ENCODE data around the gene GNB1. TPM values are rescaled to one million over a fixed set of nuclear protein-coding genes. Genes with fewer than 3 reads are reported as not detected.

Gene GNB1
- total RNA-seq, 1 donor from 2014 or later = 61.6 TPM

GRCh38 chr1:1879942-1880341 lies 10.9 kb downstream of the GNB1 start:
- Histone ChIP-seq H3K27me3 (ENCODE audit: control insufficient read depth in 3 of 3, insufficient read depth in 3 of 3, low read length in 3 of 3) (no peaks in the 10 kb centered on the region), H3K27ac (ENCODE audit: low read depth, low read length) (no peak overlapping the region), H3K9me3 (ENCODE audit: control insufficient read depth in 3 of 3, low read length in 3 of 3) (no peaks in the 10 kb centered on the region), H3K36me3 (ENCODE audit: control insufficient read depth in 3 of 3, insufficient read depth in 3 of 3, low read length in 3 of 3) (peaks cover 3 to 10% (median 3%) of the 10 kb centered on the region in 3 donors), H3K9ac (ENCODE audit: low read depth in 1 of 3, low read length in 3 of 3) (no peak overlapping the region), H3K4me3 (ENCODE audit: low read length in 3 of 3) (no peak overlapping the region), H3K4me1 (ENCODE audit: control insufficient read depth in 3 of 3, insufficient read depth in 3 of 3, low read length in 3 of 3) (peaks cover 35 to 42% (median 37%) of the 10 kb centered on the region in 3 donors)

GRCh38 chr1:1877865-1878436 lies 12.9 kb downstream of the GNB1 start:
- H3K4me1 ChIP-seq (ENCODE audit: control insufficient read depth in 3 of 3, insufficient read depth in 3 of 3, low read length in 3 of 3) = peaks cover 42 to 53% (median 47%) of the 10 kb centered on the region in 3 donors
- no peaks in the 10 kb centered on the region for H3K27me3 ChIP-seq (ENCODE audit: control insufficient read depth in 3 of 3, insufficient read depth in 3 of 3, low read length in 3 of 3)
- peak overlapping the region in 1 of 3 donors; percentile 54 for H3K9ac ChIP-seq (ENCODE audit: low read depth in 1 of 3, low read length in 3 of 3)
- H3K27ac ChIP-seq (ENCODE audit: low read depth, low read length) = no peak overlapping the region
- no peak overlapping the region for H3K4me3 ChIP-seq (ENCODE audit: low read length in 3 of 3)
- H3K36me3 ChIP-seq (ENCODE audit: control insufficient read depth in 3 of 3, insufficient read depth in 3 of 3, low read length in 3 of 3) = peaks cover 3 to 14% (median 7%) of the 10 kb centered on the region in 3 donors
- H3K9me3 ChIP-seq (ENCODE audit: control insufficient read depth in 3 of 3, low read length in 3 of 3) = no peaks in the 10 kb centered on the region

- Histone ChIP-seq H3K36me3 (ENCODE audit: control insufficient read depth in 3 of 3, insufficient read depth in 3 of 3, low read length in 3 of 3) (peaks cover 3 to 14% (median 7%) of the 10 kb centered on the region in 3 donors), H3K9me3 (ENCODE audit: control insufficient read depth in 3 of 3, low read length in 3 of 3) (no peaks in the 10 kb centered on the region), H3K9ac (ENCODE audit: low read depth in 1 of 3, low read length in 3 of 3) (no peak overlapping the region), H3K27ac (ENCODE audit: low read depth, low read length) (no peak overlapping the region), H3K27me3 (ENCODE audit: control insufficient read depth in 3 of 3, insufficient read depth in 3 of 3, low read length in 3 of 3) (no peaks in the 10 kb centered on the region), H3K4me1 (ENCODE audit: control insufficient read depth in 3 of 3, insufficient read depth in 3 of 3, low read length in 3 of 3) (peaks cover 43 to 59% (median 48%) of the 10 kb centered on the region in 3 donors), H3K4me3 (ENCODE audit: low read length in 3 of 3) (no peak overlapping the region)
Observed at GRCh38 chr1:1876335-1876930, 14.5 kb downstream of the GNB1 start.

- H3K4me1 ChIP-seq (ENCODE audit: control insufficient read depth in 3 of 3, insufficient read depth in 3 of 3, low read length in 3 of 3) = peaks cover 45 to 59% (median 48%) of the 10 kb centered on the region in 3 donors
- H3K9me3 ChIP-seq (ENCODE audit: control insufficient read depth in 3 of 3, low read length in 3 of 3) = no peaks in the 10 kb centered on the region
- H3K9ac ChIP-seq (ENCODE audit: low read depth in 1 of 3, low read length in 3 of 3) = no peak overlapping the region
- no peak overlapping the region for H3K27ac ChIP-seq (ENCODE audit: low read depth, low read length)
- no peaks in the 10 kb centered on the region for H3K27me3 ChIP-seq (ENCODE audit: control insufficient read depth in 3 of 3, insufficient read depth in 3 of 3, low read length in 3 of 3)
- peaks cover 3 to 14% (median 7%) of the 10 kb centered on the region in 3 donors for H3K36me3 ChIP-seq (ENCODE audit: control insufficient read depth in 3 of 3, insufficient read depth in 3 of 3, low read length in 3 of 3)
- no peak overlapping the region for H3K4me3 ChIP-seq (ENCODE audit: low read length in 3 of 3)
Observed at GRCh38 chr1:1875932-1876331, 15.0 kb downstream of the GNB1 start.

- H3K36me3 ChIP-seq (ENCODE audit: control insufficient read depth in 3 of 3, insufficient read depth in 3 of 3, low read length in 3 of 3) = peaks cover 3 to 14% (median 7%) of the 10 kb centered on the region in 3 donors
- H3K27me3 ChIP-seq (ENCODE audit: control insufficient read depth in 3 of 3, insufficient read depth in 3 of 3, low read length in 3 of 3) = no peaks in the 10 kb centered on the region
- H3K9ac ChIP-seq (ENCODE audit: low read depth in 1 of 3, low read length in 3 of 3) = no peak overlapping the region
- peaks cover 44 to 56% (median 45%) of the 10 kb centered on the region in 3 donors for H3K4me1 ChIP-seq (ENCODE audit: control insufficient read depth in 3 of 3, insufficient read depth in 3 of 3, low read length in 3 of 3)
- H3K9me3 ChIP-seq (ENCODE audit: control insufficient read depth in 3 of 3, low read length in 3 of 3) = no peaks in the 10 kb centered on the region
- no peak overlapping the region for H3K27ac ChIP-seq (ENCODE audit: low read depth, low read length)
- H3K4me3 ChIP-seq (ENCODE audit: low read length in 3 of 3) = no peak overlapping the region
Observed at GRCh38 chr1:1874901-1875300, 16.0 kb downstream of the GNB1 start.

GRCh38 chr1:1873186-1873585 lies 17.7 kb downstream of the GNB1 start:
- Histone ChIP-seq H3K27me3 (ENCODE audit: control insufficient read depth in 3 of 3, insufficient read depth in 3 of 3, low read length in 3 of 3) (no peaks in the 10 kb centered on the region), H3K4me3 (ENCODE audit: low read length in 3 of 3) (peak overlapping the region in 2 of 3 donors; percentile 17 to 19), H3K9ac (ENCODE audit: low read depth in 1 of 3, low read length in 3 of 3) (no peak overlapping the region), H3K9me3 (ENCODE audit: control insufficient read depth in 3 of 3, low read length in 3 of 3) (no peaks in the 10 kb centered on the region), H3K27ac (ENCODE audit: low read depth, low read length) (peak overlapping the region; percentile 6), H3K36me3 (ENCODE audit: control insufficient read depth in 3 of 3, insufficient read depth in 3 of 3, low read length in 3 of 3) (peaks cover 3 to 14% (median 7%) of the 10 kb centered on the region in 3 donors), H3K4me1 (ENCODE audit: control insufficient read depth in 3 of 3, insufficient read depth in 3 of 3, low read length in 3 of 3) (peaks cover 36 to 53% (median 39%) of the 10 kb centered on the region in 3 donors)

- no peaks in the 10 kb centered on the region for H3K27me3 ChIP-seq (ENCODE audit: control insufficient read depth in 3 of 3, insufficient read depth in 3 of 3, low read length in 3 of 3)
Observed at GRCh38 chr1:1872329-1872994, 18.4 kb downstream of the GNB1 start.

GRCh38 chr1:1869469-1869868 lies 21.4 kb downstream of the GNB1 start:
- H3K4me3 ChIP-seq (ENCODE audit: low read length in 3 of 3) = no peak overlapping the region
- H3K36me3 ChIP-seq (ENCODE audit: control insufficient read depth in 3 of 3, insufficient read depth in 3 of 3, low read length in 3 of 3) = peaks cover 0 to 4% (median 3%) of the 10 kb centered on the region in 3 donors
- peaks cover 27 to 42% (median 30%) of the 10 kb centered on the region in 3 donors for H3K4me1 ChIP-seq (ENCODE audit: control insufficient read depth in 3 of 3, insufficient read depth in 3 of 3, low read length in 3 of 3)
- H3K9ac ChIP-seq (ENCODE audit: low read depth in 1 of 3, low read length in 3 of 3) = no peak overlapping the region
- no peaks in the 10 kb centered on the region for H3K27me3 ChIP-seq (ENCODE audit: control insufficient read depth in 3 of 3, insufficient read depth in 3 of 3, low read length in 3 of 3)
- H3K27ac ChIP-seq (ENCODE audit: low read depth, low read length) = no peak overlapping the region
- H3K9me3 ChIP-seq (ENCODE audit: control insufficient read depth in 3 of 3, low read length in 3 of 3) = no peaks in the 10 kb centered on the region

More at GRCh38 chr1:1872329-1872994, 18.4 kb downstream of the GNB1 start:
- H3K4me1 ChIP-seq (ENCODE audit: control insufficient read depth in 3 of 3, insufficient read depth in 3 of 3, low read length in 3 of 3) = peaks cover 31 to 46% (median 39%) of the 10 kb centered on the region in 3 donors
- no peak overlapping the region for H3K9ac ChIP-seq (ENCODE audit: low read depth in 1 of 3, low read length in 3 of 3)
- no peak overlapping the region for H3K27ac ChIP-seq (ENCODE audit: low read depth, low read length)
- no peaks in the 10 kb centered on the region for H3K9me3 ChIP-seq (ENCODE audit: control insufficient read depth in 3 of 3, low read length in 3 of 3)
- H3K4me3 ChIP-seq (ENCODE audit: low read length in 3 of 3) = no peak overlapping the region
- H3K36me3 ChIP-seq (ENCODE audit: control insufficient read depth in 3 of 3, insufficient read depth in 3 of 3, low read length in 3 of 3) = peaks cover 3 to 14% (median 7%) of the 10 kb centered on the region in 3 donors

- Histone ChIP-seq H3K4me3 (ENCODE audit: low read length in 3 of 3) (no peak overlapping the region), H3K9ac (ENCODE audit: low read depth in 1 of 3, low read length in 3 of 3) (no peak overlapping the region), H3K27me3 (ENCODE audit: control insufficient read depth in 3 of 3, insufficient read depth in 3 of 3, low read length in 3 of 3) (no peaks in the 10 kb centered on the region), H3K9me3 (ENCODE audit: control insufficient read depth in 3 of 3, low read length in 3 of 3) (no peaks in the 10 kb centered on the region), H3K36me3 (ENCODE audit: control insufficient read depth in 3 of 3, insufficient read depth in 3 of 3, low read length in 3 of 3) (no peaks in the 10 kb centered on the region), H3K4me1 (ENCODE audit: control insufficient read depth in 3 of 3, insufficient read depth in 3 of 3, low read length in 3 of 3) (peaks cover 18 to 33% (median 22%) of the 10 kb centered on the region in 3 donors), H3K27ac (ENCODE audit: low read depth, low read length) (no peak overlapping the region)
Observed at GRCh38 chr1:1867164-1867563, 23.7 kb downstream of the GNB1 start.
